A673 (cell line): Measurements from ENCODE around the gene ZNF24.

ENCODE experiments used
- EZH2 ChIP-seq: fragments of 200-600 bp; sonication (generic); IDR thresholded peaks from 2 replicates; pipeline ENCODE4 v1.6.1; 2017; ENCODE audit warnings: borderline replicate concordance, low read depth, mild to moderate bottlenecking, mixed read lengths, antibody characterized with exemption, low read length; ENCODE audit not compliant: poor library complexity, severe bottlenecking
- TF ChIP-seq, protein P1 (sequence below): fragments of 300-800, 200-600 bp; sonication (generic); conservative IDR thresholded peaks from 2 replicates; pipeline ENCODE4 v1.5.1; 2017; ENCODE audit warnings: low read depth, mild to moderate bottlenecking, antibody characterized with exemption, low read length, moderate library complexity, mixed read lengths

DNA sequence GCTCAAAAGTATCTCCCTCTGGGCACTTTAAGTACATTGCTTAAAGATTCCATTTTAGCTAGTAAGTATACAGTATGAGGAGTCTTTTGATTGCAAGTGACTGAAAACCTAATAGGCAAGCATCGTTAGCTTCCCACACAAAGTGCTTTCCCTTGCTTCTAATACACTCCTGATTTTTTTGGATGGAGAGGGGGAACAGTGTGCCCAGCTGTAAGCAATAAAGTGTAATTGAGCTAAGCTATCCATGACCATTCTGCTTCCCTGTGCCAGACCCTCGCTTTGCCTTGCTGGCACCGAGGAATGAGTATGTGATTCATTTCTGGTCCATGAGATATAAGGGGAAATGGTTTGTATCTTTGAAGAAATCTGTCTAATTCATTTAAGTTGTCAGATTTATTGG is 3.8 kb upstream of the ZNF24 start:
- TF ChIP-seq, protein P1, sequence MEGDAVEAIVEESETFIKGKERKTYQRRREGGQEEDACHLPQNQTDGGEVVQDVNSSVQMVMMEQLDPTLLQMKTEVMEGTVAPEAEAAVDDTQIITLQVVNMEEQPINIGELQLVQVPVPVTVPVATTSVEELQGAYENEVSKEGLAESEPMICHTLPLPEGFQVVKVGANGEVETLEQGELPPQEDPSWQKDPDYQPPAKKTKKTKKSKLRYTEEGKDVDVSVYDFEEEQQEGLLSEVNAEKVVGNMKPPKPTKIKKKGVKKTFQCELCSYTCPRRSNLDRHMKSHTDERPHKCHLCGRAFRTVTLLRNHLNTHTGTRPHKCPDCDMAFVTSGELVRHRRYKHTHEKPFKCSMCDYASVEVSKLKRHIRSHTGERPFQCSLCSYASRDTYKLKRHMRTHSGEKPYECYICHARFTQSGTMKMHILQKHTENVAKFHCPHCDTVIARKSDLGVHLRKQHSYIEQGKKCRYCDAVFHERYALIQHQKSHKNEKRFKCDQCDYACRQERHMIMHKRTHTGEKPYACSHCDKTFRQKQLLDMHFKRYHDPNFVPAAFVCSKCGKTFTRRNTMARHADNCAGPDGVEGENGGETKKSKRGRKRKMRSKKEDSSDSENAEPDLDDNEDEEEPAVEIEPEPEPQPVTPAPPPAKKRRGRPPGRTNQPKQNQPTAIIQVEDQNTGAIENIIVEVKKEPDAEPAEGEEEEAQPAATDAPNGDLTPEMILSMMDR = no peak
- no peak for TF ChIP-seq EZH2
